Stimulated activated naive CD8-positive, alpha-beta T cell treated with anti-CD3 and anti-CD28 coated beads, Interleukin-15, Interleukin-2, amounts not matched to agents 100 ng/mL and 50 ng/mL, for 24 hours (primary cell): ENCODE measurements around the gene MMP15.

Source experiments
- H3K27ac Mint-ChIP-seq: one replicate; pipeline ENCODE4 v1.8.0; 2021; ENCODE audit warnings: mild to moderate bottlenecking, mixed read lengths
- H3K27me3 Mint-ChIP-seq: one replicate; pipeline ENCODE4 v1.8.0; 2021; ENCODE audit warnings: mixed read lengths
- H3K36me3 Mint-ChIP-seq: one replicate; pipeline ENCODE4 v1.8.0; 2021; ENCODE audit warnings: low read depth, mixed read lengths
- H3K4me1 Mint-ChIP-seq: one replicate; pipeline ENCODE4 v1.8.0; 2021; ENCODE audit warnings: low read depth, mixed read lengths
- H3K4me3 Mint-ChIP-seq: one replicate; pipeline ENCODE4 v1.8.0; 2021; ENCODE audit warnings: mild to moderate bottlenecking, mixed read lengths
- H3K9me3 Mint-ChIP-seq: one replicate; pipeline ENCODE4 v1.8.0; 2021; ENCODE audit warnings: mixed read lengths

Gene MMP15

GRCh38 chr16:58042886-58043515, 17.4 kb downstream of the MMP15 start:
- H3K36me3 Mint-ChIP-seq, result no peaks in the 10 kb centered on the region
- no peaks in the 10 kb centered on the region for H3K27me3 Mint-ChIP-seq
- no peak overlapping the region for H3K27ac Mint-ChIP-seq
- H3K4me3 Mint-ChIP-seq, result no peak overlapping the region
- H3K4me1 Mint-ChIP-seq, result no peaks in the 10 kb centered on the region
- no peaks in the 10 kb centered on the region for H3K9me3 Mint-ChIP-seq

- no peaks in the 10 kb centered on the region for H3K36me3 Mint-ChIP-seq
- no peaks in the 10 kb centered on the region for H3K27me3 Mint-ChIP-seq
- H3K9me3 Mint-ChIP-seq, result no peaks in the 10 kb centered on the region
- no peaks in the 10 kb centered on the region for H3K4me1 Mint-ChIP-seq
- H3K4me3 Mint-ChIP-seq, result no peak overlapping the region
- no peak overlapping the region for H3K27ac Mint-ChIP-seq
These were observed 18.1 kb downstream of the MMP15 start for GRCh38 chr16:58043571-58044155.

GRCh38 chr16:58044266-58045019, 18.9 kb downstream of the MMP15 start:
- H3K27ac Mint-ChIP-seq, result no peak overlapping the region
- no peaks in the 10 kb centered on the region for H3K9me3 Mint-ChIP-seq
- no peaks in the 10 kb centered on the region for H3K36me3 Mint-ChIP-seq
- H3K4me3 Mint-ChIP-seq, result no peak overlapping the region
- no peaks in the 10 kb centered on the region for H3K4me1 Mint-ChIP-seq
- H3K27me3 Mint-ChIP-seq, result no peaks in the 10 kb centered on the region

- Mint-ChIP-seq H3K27me3 (no peaks in the 10 kb centered on the region), H3K4me1 (no peaks in the 10 kb centered on the region), H3K36me3 (no peaks in the 10 kb centered on the region), H3K27ac (no peak overlapping the region), H3K4me3 (no peak overlapping the region), H3K9me3 (no peaks in the 10 kb centered on the region)
These were observed 19.5 kb downstream of the MMP15 start for GRCh38 chr16:58045096-58045495.

GRCh38 chr16:58046054-58046881, 20.7 kb downstream of the MMP15 start:
- Mint-ChIP-seq H3K9me3 (no peaks in the 10 kb centered on the region), H3K36me3 (no peaks in the 10 kb centered on the region)

GRCh38 chr16:58046936-58047335, 21.4 kb downstream of the MMP15 start:
- no peaks in the 10 kb centered on the region for H3K9me3 Mint-ChIP-seq
- no peaks in the 10 kb centered on the region for H3K4me1 Mint-ChIP-seq
- no peak overlapping the region for H3K4me3 Mint-ChIP-seq
- H3K27me3 Mint-ChIP-seq, result no peaks in the 10 kb centered on the region
- no peak overlapping the region for H3K27ac Mint-ChIP-seq
- H3K36me3 Mint-ChIP-seq, result no peaks in the 10 kb centered on the region

More at GRCh38 chr16:58046054-58046881, 20.7 kb downstream of the MMP15 start:
- H3K27me3 Mint-ChIP-seq, result no peaks in the 10 kb centered on the region
- no peak overlapping the region for H3K27ac Mint-ChIP-seq
- no peak overlapping the region for H3K4me3 Mint-ChIP-seq
- H3K4me1 Mint-ChIP-seq, result no peaks in the 10 kb centered on the region

GRCh38 chr16:58047557-58048348, 22.2 kb downstream of the MMP15 start:
- H3K27ac Mint-ChIP-seq, result no peak overlapping the region
- H3K4me1 Mint-ChIP-seq, result no peaks in the 10 kb centered on the region
- no peaks in the 10 kb centered on the region for H3K36me3 Mint-ChIP-seq
- H3K4me3 Mint-ChIP-seq, result no peak overlapping the region
- H3K27me3 Mint-ChIP-seq, result no peaks in the 10 kb centered on the region
- no peaks in the 10 kb centered on the region for H3K9me3 Mint-ChIP-seq

GRCh38 chr16:58048494-58049231, 23.1 kb downstream of the MMP15 start:
- Mint-ChIP-seq H3K9me3 (no peaks in the 10 kb centered on the region), H3K4me3 (no peak overlapping the region), H3K36me3 (no peaks in the 10 kb centered on the region), H3K27ac (no peak overlapping the region), H3K27me3 (no peaks in the 10 kb centered on the region), H3K4me1 (no peaks in the 10 kb centered on the region)

- Mint-ChIP-seq H3K27ac (no peak overlapping the region), H3K9me3 (no peaks in the 10 kb centered on the region), H3K27me3 (no peaks in the 10 kb centered on the region), H3K36me3 (no peaks in the 10 kb centered on the region), H3K4me3 (no peak overlapping the region), H3K4me1 (no peaks in the 10 kb centered on the region)
These were observed 24.0 kb downstream of the MMP15 start for GRCh38 chr16:58049232-58050185.

GRCh38 chr16:58051296-58051695, 25.7 kb downstream of the MMP15 start:
- Mint-ChIP-seq H3K9me3 (no peaks in the 10 kb centered on the region), H3K4me3 (no peak overlapping the region), H3K27ac (no peak overlapping the region), H3K36me3 (no peaks in the 10 kb centered on the region), H3K4me1 (no peaks in the 10 kb centered on the region), H3K27me3 (no peaks in the 10 kb centered on the region)

- H3K36me3 Mint-ChIP-seq, result no peaks in the 10 kb centered on the region
- H3K4me1 Mint-ChIP-seq, result no peaks in the 10 kb centered on the region
- no peak overlapping the region for H3K4me3 Mint-ChIP-seq
- no peaks in the 10 kb centered on the region for H3K9me3 Mint-ChIP-seq
- no peaks in the 10 kb centered on the region for H3K27me3 Mint-ChIP-seq
- no peak overlapping the region for H3K27ac Mint-ChIP-seq
These were observed 26.5 kb downstream of the MMP15 start for GRCh38 chr16:58051821-58052603.

GRCh38 chr16:58053682-58054005, 28.1 kb downstream of the MMP15 start:
- no peaks in the 10 kb centered on the region for H3K27me3 Mint-ChIP-seq
- no peaks in the 10 kb centered on the region for H3K36me3 Mint-ChIP-seq
- no peaks in the 10 kb centered on the region for H3K9me3 Mint-ChIP-seq
- no peak overlapping the region for H3K27ac Mint-ChIP-seq
- no peaks in the 10 kb centered on the region for H3K4me1 Mint-ChIP-seq
- H3K4me3 Mint-ChIP-seq, result no peak overlapping the region
